Measurements from ENCODE around the gene RAD21L1. TPM values are rescaled to one million over a fixed set of nuclear protein-coding genes. Genes with fewer than 3 reads are reported as not detected.
"Not testable (repeated sequence)": the region's sequence is repeated elsewhere in the genome, so short reads cannot be mapped to it uniquely, and the experiment has no call there.

Gene RAD21L1
- total RNA-seq, 1 donor from 2014 or later, result not detected

GRCh38 chr20:1241456-1241855 is 15.6 kb downstream of the RAD21L1 start:
- Histone ChIP-seq H3K4me1 (no peaks in the 10 kb centered on the region), H3K27me3 (ENCODE audit: low read depth) (peaks cover 4% of the 10 kb centered on the region), H3K9me3 (no peaks in the 10 kb centered on the region), H3K4me3 (no peak overlapping the region), H3K27ac (no peak overlapping the region), H3K36me3 (no peaks in the 10 kb centered on the region)
- ATAC-seq, result no peak
- no peak for TF ChIP-seq CTCF (IDR thresholded peaks at IDR 0.05)
- intact Hi-C loops (cut with DNase I), result no loop called here
- no peak for DNase-seq

GRCh38 chr20:1242099-1242498 is 16.3 kb downstream of the RAD21L1 start:
- Histone ChIP-seq H3K27me3 (ENCODE audit: low read depth) (peaks cover 4% of the 10 kb centered on the region), H3K36me3 (no peaks in the 10 kb centered on the region), H3K9me3 (no peaks in the 10 kb centered on the region), H3K4me3 (no peak overlapping the region), H3K4me1 (no peaks in the 10 kb centered on the region), H3K27ac (no peak overlapping the region)
- DNase-seq (no peak), ATAC-seq (no peak)
- intact Hi-C loops (cut with DNase I), result no loop called here
- no peak for TF ChIP-seq CTCF (IDR thresholded peaks at IDR 0.05)

GRCh38 chr20:1242530-1242929 is 16.7 kb downstream of the RAD21L1 start:
- Histone ChIP-seq H3K27ac (no peak overlapping the region), H3K4me3 (no peak overlapping the region), H3K9me3 (no peaks in the 10 kb centered on the region), H3K36me3 (no peaks in the 10 kb centered on the region), H3K27me3 (ENCODE audit: low read depth) (peaks cover 4% of the 10 kb centered on the region), H3K4me1 (no peaks in the 10 kb centered on the region)
- intact Hi-C loops (cut with DNase I), result no loop called here
- ATAC-seq, result no peak
- no peak for TF ChIP-seq CTCF (IDR thresholded peaks at IDR 0.05)
- DNase-seq, result no peak

GRCh38 chr20:1245578-1245977 is 19.7 kb downstream of the RAD21L1 start:
- H3K9me3 ChIP-seq, result no peaks in the 10 kb centered on the region
- intact Hi-C loops (cut with DNase I), result no loop called here
- H3K4me1 ChIP-seq, result no peaks in the 10 kb centered on the region
- no peaks in the 10 kb centered on the region for H3K36me3 ChIP-seq
- no peak for DNase-seq
- H3K27ac ChIP-seq, result no peak overlapping the region
- no peak for ATAC-seq
- H3K4me3 ChIP-seq, result no peak overlapping the region
- TF ChIP-seq CTCF (IDR thresholded peaks at IDR 0.05), result no peak
- H3K27me3 ChIP-seq (ENCODE audit: low read depth), result no peaks in the 10 kb centered on the region

GRCh38 chr20:1247689-1248088 is 21.8 kb downstream of the RAD21L1 start:
- no peaks in the 10 kb centered on the region for H3K9me3 ChIP-seq
- H3K36me3 ChIP-seq, result no peaks in the 10 kb centered on the region
- no peak overlapping the region for H3K27ac ChIP-seq
- H3K4me3 ChIP-seq, result no peak overlapping the region
- intact Hi-C loops (cut with DNase I), result no loop called here
- H3K4me1 ChIP-seq, result no peaks in the 10 kb centered on the region
- no peak for DNase-seq
- H3K27me3 ChIP-seq (ENCODE audit: low read depth), result no peaks in the 10 kb centered on the region
- no peak for TF ChIP-seq CTCF (IDR thresholded peaks at IDR 0.05)
- no peak for ATAC-seq

GRCh38 chr20:1250282-1250681 is 24.4 kb downstream of the RAD21L1 start:
- intact Hi-C loops (cut with DNase I); H3K4me3 ChIP-seq; H3K27me3 ChIP-seq (ENCODE audit: low read depth); H3K4me1 ChIP-seq; ATAC-seq; H3K36me3 ChIP-seq; H3K27ac ChIP-seq; DNase-seq; H3K9me3 ChIP-seq: not testable (repeated sequence)

All from lower lobe of right lung (tissue), 2 donors.